ENCODE measurements around the gene CALU.

Gene CALU

GRCh38 chr7:128739048-128739962 lies at the start of gene CALU:
Gene CALU, plus strand, starts transcription at chr7:128739359. Its CDS starts 9,225 bp downstream, at chr7:128748584.
- peak; percentile 90 for DNase-seq (ENCODE audit: low read depth)

GRCh38 chr7:128691227-128691626 lies 47.9 kb upstream of the CALU start:
- no peak for DNase-seq (ENCODE audit: low read depth)

GRCh38 chr7:128692623-128693270 lies 46.4 kb upstream of the CALU start:
- no peak for DNase-seq (ENCODE audit: low read depth)

GRCh38 chr7:128693373-128694015 lies 45.7 kb upstream of the CALU start:
- no peak for DNase-seq (ENCODE audit: low read depth)

- DNase-seq (ENCODE audit: low read depth): no peak
Measured at GRCh38 chr7:128694738-128695137, 44.4 kb upstream of the CALU start.

DNA sequence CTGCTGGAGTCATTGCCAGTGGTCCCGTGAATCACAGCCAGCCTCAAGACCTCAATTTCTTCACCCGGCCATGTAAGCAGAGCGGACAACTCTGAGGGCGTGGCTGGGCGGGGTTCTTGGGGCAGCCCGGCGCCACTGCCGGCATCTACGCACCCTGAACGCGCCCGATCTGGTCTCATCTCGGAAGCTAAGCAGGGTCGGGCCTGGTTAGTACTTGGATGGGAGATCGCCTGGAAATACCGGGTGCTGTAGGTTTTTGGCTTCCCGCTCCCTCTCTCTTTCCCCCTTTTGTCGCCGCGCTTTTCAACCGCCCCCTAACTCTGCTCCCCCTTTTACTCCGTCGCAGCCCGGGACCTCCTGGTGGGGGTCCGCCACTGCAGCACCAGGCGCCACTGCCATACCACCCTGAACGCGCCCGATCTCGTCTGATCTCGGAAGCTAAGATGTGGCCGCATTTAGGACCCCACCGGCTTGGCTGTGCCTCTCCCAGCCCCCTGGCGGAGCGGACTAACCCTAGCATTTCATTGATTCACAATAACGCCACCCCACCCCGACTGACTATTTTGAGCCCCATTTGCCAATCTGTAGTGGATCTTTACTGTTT lies 41.8 kb upstream of the CALU start:
- no peak for DNase-seq (ENCODE audit: low read depth)

DNA sequence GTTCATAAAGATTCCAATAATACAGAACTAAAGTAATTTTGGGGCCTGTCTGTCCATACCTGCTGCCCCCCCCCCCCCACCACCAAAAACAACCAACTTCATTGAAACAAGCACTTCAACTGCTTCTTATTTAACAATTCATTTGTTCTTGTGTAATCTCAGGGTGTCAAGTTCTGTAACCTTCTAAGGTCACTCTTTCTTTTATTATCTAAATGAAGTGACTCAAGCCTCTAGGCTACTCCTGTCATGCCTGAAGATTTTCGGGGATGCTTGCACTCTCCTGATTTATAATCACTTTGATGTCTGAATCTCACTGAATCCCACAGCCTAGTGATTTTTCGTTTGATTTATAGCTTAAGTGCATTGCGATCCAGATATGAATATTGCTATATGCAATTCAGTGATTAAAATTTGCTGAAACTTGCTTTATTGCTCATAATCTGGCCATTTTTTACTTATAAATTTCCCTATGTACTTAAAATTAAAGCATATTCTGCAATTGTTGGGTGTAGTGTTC lies 39.9 kb upstream of the CALU start:
- no peak for DNase-seq (ENCODE audit: low read depth)

GRCh38 chr7:128699895-128700294 lies 39.3 kb upstream of the CALU start:
- DNase-seq (ENCODE audit: low read depth): no peak

GRCh38 chr7:128701062-128701785 lies 37.9 kb upstream of the CALU start:
- no peak for DNase-seq (ENCODE audit: low read depth)

DNA sequence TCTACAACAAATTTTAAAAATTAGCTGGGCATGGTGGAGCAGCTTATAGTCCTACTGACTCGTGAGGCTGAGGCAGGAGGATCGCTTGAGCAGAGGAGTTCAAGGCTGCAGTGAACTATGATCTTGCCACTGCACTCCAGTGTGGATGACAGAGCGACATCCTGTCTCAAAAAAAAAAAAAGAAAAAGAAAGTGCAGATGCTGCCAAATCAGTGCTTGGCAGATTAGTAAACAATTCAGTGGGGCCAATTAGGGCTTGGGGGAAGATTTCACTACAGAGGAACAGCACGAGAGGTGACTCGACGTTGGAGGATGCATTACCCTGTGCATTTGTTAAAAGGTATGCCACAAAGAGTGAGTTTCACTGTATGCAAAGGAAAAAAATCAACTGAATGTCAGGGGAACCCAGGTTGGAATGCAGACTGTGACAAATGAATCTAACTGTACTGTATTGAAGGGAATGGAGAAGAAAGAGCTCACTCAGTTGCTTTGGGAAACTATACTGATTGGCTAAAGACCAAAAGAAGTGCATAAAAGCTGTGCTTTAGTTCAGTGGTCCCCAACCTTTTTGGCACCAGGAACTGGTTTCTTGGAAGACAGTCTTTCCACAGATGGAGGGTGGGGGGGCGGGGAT lies 35.4 kb upstream of the CALU start:
- no peak for DNase-seq (ENCODE audit: low read depth)

DNA sequence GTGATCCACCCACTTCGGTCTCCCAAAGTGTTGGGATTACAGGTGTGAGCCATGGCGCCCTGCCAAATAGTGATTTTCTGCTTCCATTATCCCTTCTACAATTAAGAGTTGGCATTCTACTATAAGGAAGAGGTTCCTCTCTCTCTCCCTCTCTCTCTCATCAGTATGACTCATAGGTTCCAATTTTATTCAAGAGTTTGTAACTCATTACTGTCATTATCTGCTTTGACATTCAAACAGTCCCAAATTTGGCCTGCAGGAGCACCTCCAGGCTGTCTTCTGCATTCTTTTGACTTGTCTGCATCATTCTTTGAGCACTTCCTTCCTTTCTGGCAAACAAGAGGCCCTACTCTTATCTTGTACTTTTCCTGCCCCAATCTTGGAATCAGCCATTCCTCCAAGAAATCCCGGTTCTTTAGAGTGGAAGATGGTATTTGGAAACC lies 33.2 kb upstream of the CALU start:
- DNase-seq (ENCODE audit: low read depth): no peak

- DNase-seq (ENCODE audit: low read depth): no peak
Measured at GRCh38 chr7:128707752-128708151, 31.4 kb upstream of the CALU start.

- DNase-seq (ENCODE audit: low read depth): no peak
Measured at GRCh38 chr7:128708235-128708634, 30.9 kb upstream of the CALU start.

- no peak for DNase-seq (ENCODE audit: low read depth)
Measured at GRCh38 chr7:128708824-128709223, 30.3 kb upstream of the CALU start.

- no peak for DNase-seq (ENCODE audit: low read depth)
Measured at GRCh38 chr7:128710481-128710880, 28.7 kb upstream of the CALU start.

DNA sequence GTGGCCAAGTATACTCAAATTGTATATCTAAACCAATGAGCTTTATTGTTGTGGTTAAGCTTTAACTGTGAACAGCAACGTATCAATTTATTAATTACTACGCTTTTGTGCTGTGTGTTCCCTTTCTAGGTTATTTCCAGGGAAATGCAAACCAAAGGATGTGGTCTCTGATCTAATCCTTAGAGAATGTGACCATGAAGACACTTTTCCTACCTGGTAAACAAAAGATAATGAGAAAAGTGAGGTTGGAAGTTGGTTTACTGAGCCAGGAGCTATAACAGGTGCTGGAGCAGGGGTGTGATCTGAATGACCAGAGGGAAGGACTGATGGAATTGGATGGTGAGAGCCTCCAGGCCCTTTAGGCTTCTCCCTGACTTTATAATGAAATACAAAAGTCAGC lies 25.4 kb upstream of the CALU start:
- no peak for DNase-seq (ENCODE audit: low read depth)

GRCh38 chr7:128714701-128715495 lies 24.3 kb upstream of the CALU start:
- DNase-seq (ENCODE audit: low read depth): no peak

- DNase-seq (ENCODE audit: low read depth): no peak
Measured at GRCh38 chr7:128718967-128719642, 20.1 kb upstream of the CALU start.

DNA sequence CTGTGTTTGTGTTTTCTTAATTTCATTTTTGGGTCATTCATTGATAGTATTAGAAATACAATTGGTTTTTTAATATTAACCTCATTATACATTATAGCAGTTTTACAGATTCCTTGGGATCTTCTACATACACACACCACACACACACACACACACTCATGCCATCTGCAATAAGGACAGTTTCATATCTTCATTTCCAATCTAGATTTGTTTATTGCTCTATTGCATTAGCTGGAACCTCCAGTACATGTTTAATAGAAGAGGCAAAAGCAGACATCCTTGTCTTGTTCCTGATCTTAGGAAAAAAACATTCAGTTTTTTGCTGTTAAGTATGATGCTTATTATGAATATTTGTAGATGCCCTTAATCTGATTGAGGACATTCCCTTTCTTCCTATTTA lies 17.8 kb upstream of the CALU start:
- no peak for DNase-seq (ENCODE audit: low read depth)

GRCh38 chr7:128724743-128725142 lies 14.4 kb upstream of the CALU start:
- no peak for DNase-seq (ENCODE audit: low read depth)

Data from stimulated activated CD8-positive, alpha-beta memory T cell treated with anti-CD3 and anti-CD28 coated beads, Interleukin-15, amount 100 ng/mL, for 1 hour (primary cell).